B cell (primary cell): Measurements from ENCODE around the gene EIF1B. TPM values are rescaled to one million over a fixed set of nuclear protein-coding genes. Genes with fewer than 3 reads are reported as not detected.

ENCODE experiments used
- ATAC-seq: fragments of 200-7000 bp; cut with Tn5 transposase; one replicate; pipeline ENCODE4 v1.10.0; 2021; ENCODE audit warnings: low read depth, mild to moderate bottlenecking, moderate number of reproducible peaks, moderate library complexity
- CTCF ChIA-PET: fragments of 350-600 bp; sonication (Branson Sonifier 250); formaldehyde crosslinking; loops from one replicate; lab custom pipeline; 2021; ENCODE audit warnings: antibody characterized with exemption, inconsistent platforms; lab: Charles Lee
- POLR2A ChIA-PET: fragments of 350-600 bp; sonication (Branson Sonifier 250); formaldehyde crosslinking; loops from one replicate; lab custom pipeline; 2021; ENCODE audit warnings: antibody characterized with exemption; lab: Charles Lee
- DNase-seq: peaks from one replicate; pipeline ENCODE4 v3.0.0; 2013
- H2AFZ ChIP-seq: 2 replicates; pipeline ENCODE4 v1.6.1; 2012; ENCODE audit warnings: mild to moderate bottlenecking, low read depth, low read length; ENCODE audit not compliant: insufficient read depth, poor library complexity, severe bottlenecking
- H3K27ac ChIP-seq, 2 donors: 1 replicate in 1 of 2; 2 replicates in 1 of 2; pipeline ENCODE4 v1.5.1; 2012 to 2013; ENCODE audit warnings: low read length in 2 of 2, mild to moderate bottlenecking in 2 of 2, moderate library complexity in 1 of 2
- H3K27me3 ChIP-seq, 4 experiments: fragments of 200-600 bp in 1 of 4; sonication (generic) in 1 of 4; replicated peaks in 1 of 4; 1 replicate in 2 of 4; 2 replicates in 2 of 4; pipeline versions ENCODE4 v1.6.1 to v1.7.0; 2013 to 2016; ENCODE audit warnings: low read length in 3 of 4, mild to moderate bottlenecking in 2 of 4, mixed read lengths in 1 of 4, moderate library complexity in 1 of 4; ENCODE audit not compliant: insufficient read depth in 4 of 4, control insufficient read depth in 3 of 4; ENCODE audit errors: control extremely low read depth in 1 of 4
- H3K36me3 ChIP-seq, 2 experiments: replicated peaks in 1 of 2; 1 replicate in 1 of 2; 2 replicates in 1 of 2; pipeline versions ENCODE4 v1.6.1 to v1.7.1; 2013; ENCODE audit warnings: low read length in 1 of 2; ENCODE audit not compliant: insufficient read depth in 2 of 2, control insufficient read depth in 1 of 2; ENCODE audit errors: control extremely low read depth in 1 of 2, extremely low read depth in 1 of 2
- H3K4me1 ChIP-seq, 2 donors: fragments of 200-600 bp in 1 of 2; sonication (generic) in 1 of 2; 1 replicate in 1 of 2; 2 replicates in 1 of 2; pipeline versions ENCODE4 v1.5.1 to v1.6.1; 2013 to 2017; ENCODE audit warnings: low read length in 2 of 2; ENCODE audit not compliant: control insufficient read depth in 2 of 2, insufficient read depth in 2 of 2
- H3K4me2 ChIP-seq: replicated peaks from 2 replicates; pipeline ENCODE3; 2012; ENCODE audit warnings: mild to moderate bottlenecking, low read depth, low read length; ENCODE audit not compliant: poor library complexity, severe bottlenecking
- H3K4me3 ChIP-seq, 5 experiments: fragments of 200-600 bp in 1 of 5; sonication (generic) in 1 of 5; 1 replicate in 3 of 5; 2 replicates in 2 of 5; pipeline versions ENCODE4 v1.5.1 to v1.7.0; 2011 to 2016; ENCODE audit warnings: low read length in 4 of 5, mild to moderate bottlenecking in 4 of 5, low read depth in 2 of 5, control low read depth in 1 of 5, moderate library complexity in 1 of 5; ENCODE audit not compliant: insufficient read depth in 1 of 5; ENCODE audit errors: control extremely low read depth in 1 of 5, extremely low read depth in 1 of 5
- H3K79me2 ChIP-seq: fragments of 200-600 bp; sonication (generic); one replicate; pipeline ENCODE4 v1.6.0; 2016; ENCODE audit warnings: low read length; ENCODE audit not compliant: control insufficient read depth, insufficient read depth
- H3K9ac ChIP-seq: fragments of 200-600 bp; sonication (generic); 2 replicates; pipeline ENCODE4 v1.6.1; 2017; ENCODE audit warnings: mild to moderate bottlenecking, low read length, moderate library complexity
- H3K9me3 ChIP-seq, 3 donors: one replicate each; pipeline versions ENCODE4 v1.6.1 to v1.7.1; 2013; ENCODE audit warnings: low read length in 2 of 3; ENCODE audit not compliant: control insufficient read depth in 2 of 3, insufficient read depth in 1 of 3; ENCODE audit errors: control extremely low read depth in 1 of 3
- H4K20me1 ChIP-seq: 2 replicates; pipeline ENCODE4 v1.6.0; 2012; ENCODE audit warnings: mild to moderate bottlenecking, low read length; ENCODE audit not compliant: insufficient read depth, control insufficient read depth, poor library complexity, severe bottlenecking
- H3K27ac Mint-ChIP-seq: one replicate; pipeline ENCODE4 v1.8.0; 2021; ENCODE audit warnings: mixed read lengths
- H3K27me3 Mint-ChIP-seq: one replicate; pipeline ENCODE4 v1.8.0; 2021; ENCODE audit warnings: mixed read lengths
- H3K4me1 Mint-ChIP-seq: one replicate; pipeline ENCODE4 v1.8.0; 2021; ENCODE audit warnings: mixed read lengths
- H3K4me3 Mint-ChIP-seq: one replicate; pipeline ENCODE4 v1.8.0; 2021; ENCODE audit warnings: mixed read lengths
- H3K9me3 Mint-ChIP-seq: one replicate; pipeline ENCODE4 v1.8.0; 2022; ENCODE audit warnings: mixed read lengths; ENCODE audit not compliant: insufficient read depth
- CTCF ChIP-seq: fragments of 200-600 bp; IDR thresholded peaks from one replicate; pipeline ENCODE4 v1.8.0; 2022; ENCODE audit warnings: antibody characterized with exemption, mild to moderate bottlenecking
- EZH2 ChIP-seq: IDR thresholded peaks from 2 replicates; pipeline ENCODE4 v1.6.1; 2012; ENCODE audit warnings: borderline replicate concordance, low read depth, mild to moderate bottlenecking, moderate library complexity, low read length; ENCODE audit not compliant: insufficient read depth, poor library complexity, severe bottlenecking
- WGBS: methylation state at CpG from one replicate; pipeline ENCODE4 v1.1.5; 2013; ENCODE audit warnings: missing lambda C conversion rate; ENCODE audit not compliant: insufficient coverage; 5-methylcytosine and 5-hydroxymethylcytosine counted together
- intact Hi-C: fragments of 100-400 bp; cut with micrococcal nuclease; formaldehyde crosslinking; loops from one replicate; pipeline ENCODE4 v1.10.0; 2022
- polyA plus RNA-seq: library from polyadenylated mRNA; depleted of rRNA; stranded (reverse); fragments of >200 nt; gene quantifications from 2 replicates; pipeline ENCODE4 v1.2.3, GENCODE V29; 2012
- total RNA-seq, 2 donors: library from RNA; stranded (reverse); fragments of 120-200 nt in 1 of 2; gene quantifications; 1 replicate in 1 of 2; 2 replicates in 1 of 2; pipeline versions ENCODE4 v1.2.3 to v1.2.4, GENCODE V29; 2013 to 2022

The EIF1B gene
- total and polyA plus RNA-seq, 2 donors (not counting 1 experiment from before 2014, with no cell fraction given), result 76.7 to 78.1 TPM

GRCh38 chr3:40337136-40338108 lies 27.9 kb downstream of the EIF1B start:
- Mint-ChIP-seq H3K4me3 (no peak overlapping the region), H3K9me3 (no peaks in the 10 kb centered on the region), H3K27ac (no peak overlapping the region), H3K27me3 (peaks cover 15% of the 10 kb centered on the region), H3K4me1 (no peaks in the 10 kb centered on the region)
- Histone ChIP-seq H2AFZ (no peak overlapping the region), H3K9ac (no peak overlapping the region), H3K4me2 (no peak overlapping the region), H3K9me3 (no peaks in the 10 kb centered on the region), H3K27me3 (no peaks in the 10 kb centered on the region), H3K36me3 (no peaks in the 10 kb centered on the region), H4K20me1 (no peaks in the 10 kb centered on the region), H3K79me2 (no peaks in the 10 kb centered on the region), H3K4me3 (no peak overlapping the region), H3K4me1 (no peaks in the 10 kb centered on the region), H3K27ac (no peak overlapping the region)
- intact Hi-C loops, result no loop called here
- CTCF ChIA-PET, result interaction anchor here (1.0 kb wide), 1 partner anchor 20 kb away, joined by 3 read pairs; no protein-coding TSS in a partner anchor
- no peak for TF ChIP-seq EZH2
- no peak for TF ChIP-seq CTCF
- ATAC-seq (no peak), DNase-seq (no peak)
- POLR2A ChIA-PET, result no interaction called here
- no CpG with 5 or more reads among the region's 9 CpGs for WGBS

GRCh38 chr3:40339871-40340270 lies 30.4 kb downstream of the EIF1B start:
- POLR2A ChIA-PET, result no interaction called here
- Mint-ChIP-seq H3K4me3 (no peak overlapping the region), H3K9me3 (no peaks in the 10 kb centered on the region), H3K4me1 (no peaks in the 10 kb centered on the region), H3K27me3 (peaks cover 19% of the 10 kb centered on the region), H3K27ac (no peak overlapping the region)
- Histone ChIP-seq H4K20me1 (no peaks in the 10 kb centered on the region), H3K4me3 (no peak overlapping the region), H3K9ac (no peak overlapping the region), H3K4me1 (no peaks in the 10 kb centered on the region), H3K9me3 (no peaks in the 10 kb centered on the region), H3K4me2 (no peak overlapping the region), H3K79me2 (no peaks in the 10 kb centered on the region), H3K27ac (no peak overlapping the region), H3K36me3 (no peaks in the 10 kb centered on the region), H2AFZ (no peak overlapping the region), H3K27me3 (no peaks in the 10 kb centered on the region)
- intact Hi-C loops, result no loop called here
- no peak for ATAC-seq
- no CpG with 5 or more reads among the region's 1 CpG for WGBS
- CTCF ChIA-PET, result interaction anchor here (1.4 kb wide), 1 partner anchor 12 kb away, joined by 5 read pairs; no protein-coding TSS in a partner anchor
- DNase-seq, result no peak
- TF ChIP-seq EZH2, result no peak
- TF ChIP-seq CTCF, result no peak
